Measurements from ENCODE around the gene DUSP1.

DUSP1 gene

GRCh38 chr5:172720655-172721054 lies 50.3 kb downstream of the DUSP1 start:
- DNase-seq: no peak

- no peak for DNase-seq
Observed at GRCh38 chr5:172719211-172719610, 51.8 kb downstream of the DUSP1 start.

GRCh38 chr5:172718527-172719114 lies 52.4 kb downstream of the DUSP1 start:
- DNase-seq: no peak

All from CD4-positive, alpha-beta T cell treated with Interleukin-6 for 4 hours (primary cell).